Activated T-helper 1 cell treated with Interleukin-2 at 50 U/mL for 16 hours (primary cell): ENCODE measurements around the gene TNXB.
"Not testable (repeated sequence)": the region's sequence is repeated elsewhere in the genome, so short reads cannot be mapped to it uniquely, and the experiment has no call there.

Source experiments
- DNase-seq: peaks from one replicate; pipeline ENCODE4 v3.0.0-alpha.2; 2020; ENCODE audit warnings: low read depth

Gene TNXB

GRCh38 chr6:32112431-32112980 lies 3.4 kb upstream of the TNXB start:
- DNase-seq, result no peak

DNA sequence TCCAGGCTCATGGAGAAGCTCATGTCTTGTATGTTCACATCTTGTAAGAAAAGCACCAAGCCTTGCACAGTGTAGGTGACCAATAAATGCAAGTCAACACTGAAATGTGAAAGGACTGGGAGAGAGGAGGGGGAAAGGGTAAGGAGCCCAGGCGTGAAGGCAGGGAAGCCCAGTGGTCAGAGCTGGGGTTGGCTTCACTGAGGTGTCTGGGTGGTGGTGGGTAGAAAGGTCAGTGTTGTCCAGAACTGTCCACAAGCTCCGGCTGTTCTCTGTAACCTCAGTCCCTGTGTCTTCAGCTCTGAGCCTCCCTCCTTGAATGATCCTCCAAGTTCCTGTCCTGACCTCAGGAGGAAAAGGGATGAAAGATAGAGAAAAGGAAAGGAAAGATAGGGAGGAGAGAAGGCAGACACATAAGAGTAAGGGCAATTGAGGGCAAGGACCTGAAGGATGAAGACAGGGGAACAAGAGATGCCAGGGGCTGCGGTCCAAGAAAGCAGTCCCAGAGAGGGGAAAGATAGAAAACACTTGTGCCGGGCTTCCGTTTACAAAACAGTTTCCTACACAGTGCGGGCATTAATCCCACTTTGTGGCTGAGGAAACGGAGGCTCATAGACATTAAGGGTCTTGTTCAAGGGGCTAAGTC lies 2.4 kb upstream of the TNXB start:
- no peak for DNase-seq

DNA sequence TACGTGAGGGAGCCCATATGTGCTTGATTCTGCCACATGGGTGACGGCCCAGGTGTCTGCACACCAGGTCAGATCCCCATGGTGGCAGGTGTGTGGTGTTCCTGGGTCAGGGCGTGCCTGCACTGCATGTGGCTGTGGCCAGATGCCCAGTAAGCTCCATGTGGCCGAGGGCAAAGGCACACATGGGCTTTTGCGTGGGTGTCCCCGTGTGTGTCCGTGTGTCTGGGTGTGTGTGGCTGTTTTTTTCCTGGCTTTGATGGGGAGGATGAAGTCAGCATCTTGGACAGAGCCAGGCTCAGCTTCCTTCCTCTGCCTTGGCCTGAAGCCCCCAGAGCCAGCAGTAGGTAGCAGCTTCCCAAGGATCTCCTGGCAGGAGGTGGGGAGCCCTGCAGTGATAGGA lies 1.5 kb upstream of the TNXB start:
- no peak for DNase-seq

DNA sequence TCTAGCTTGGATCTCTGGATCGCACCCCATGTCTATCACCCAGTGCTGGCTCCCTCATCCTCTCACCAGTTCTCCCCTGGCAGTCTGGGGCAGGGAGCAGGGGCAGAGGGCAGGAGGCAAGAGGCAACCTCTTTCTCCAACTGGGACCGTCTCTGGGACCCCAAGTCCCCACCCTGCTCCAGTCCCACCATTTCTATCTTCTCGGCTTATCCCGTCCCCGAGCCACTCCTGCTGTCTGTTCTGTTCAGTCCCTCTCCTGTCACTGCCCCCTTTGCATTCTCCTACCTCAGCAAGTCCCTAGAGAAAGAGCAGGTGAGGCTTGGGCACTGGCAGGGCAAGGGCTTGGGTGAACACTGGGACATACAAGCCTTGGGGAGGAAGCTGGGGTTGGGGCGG lies 625 bp upstream of the TNXB start:
- DNase-seq, result no peak

DNA sequence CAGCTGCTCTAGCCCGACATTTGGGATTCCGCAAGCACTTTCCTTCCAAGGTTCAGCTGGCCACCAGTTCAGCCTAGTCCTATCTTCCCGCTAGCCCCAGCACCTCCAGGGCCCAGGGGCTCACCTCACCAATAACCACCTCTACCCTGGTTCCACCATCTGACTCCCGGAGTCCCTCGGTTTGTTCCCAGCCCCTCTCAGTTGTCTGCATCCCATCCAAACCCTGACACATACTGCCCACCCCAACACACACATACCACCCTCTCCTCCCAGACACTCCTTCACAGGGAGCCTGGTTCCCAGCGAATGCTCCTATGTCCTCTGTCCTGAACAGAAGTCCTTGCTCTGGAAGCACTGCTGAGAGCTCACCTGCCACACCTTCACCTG lies 418 bp downstream of the TNXB start:
- no peak for DNase-seq

- no peak for DNase-seq
Measured at GRCh38 chr6:32108094-32108627, 977 bp downstream of the TNXB start.

- no peak for DNase-seq
Measured at GRCh38 chr6:32107406-32107805, 1.7 kb downstream of the TNXB start.

- no peak for DNase-seq
Measured at GRCh38 chr6:32105433-32105832, 3.7 kb downstream of the TNXB start.

GRCh38 chr6:32102255-32102654 lies 6.9 kb downstream of the TNXB start:
- DNase-seq, result no peak

DNA sequence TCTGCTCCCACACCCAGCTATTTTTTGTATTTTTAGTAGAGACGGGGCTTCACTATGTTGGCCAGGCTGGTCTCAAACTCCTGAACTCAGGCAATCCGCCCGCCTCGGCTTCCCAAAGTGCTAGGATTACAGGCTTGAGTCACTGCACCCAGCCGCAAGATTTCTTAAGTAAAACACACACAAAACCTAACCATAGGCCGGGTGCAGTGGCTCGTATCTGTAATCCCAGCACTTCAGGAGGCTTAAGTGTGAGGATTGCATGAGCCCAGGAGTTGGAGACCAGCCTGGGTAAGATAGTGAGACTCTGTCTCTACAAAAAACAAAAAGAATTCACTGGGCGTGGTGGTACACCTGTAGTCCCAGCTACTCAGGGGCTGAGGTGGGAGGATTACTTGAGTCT lies 8.9 kb downstream of the TNXB start:
- not testable (repeated sequence) for DNase-seq

DNA sequence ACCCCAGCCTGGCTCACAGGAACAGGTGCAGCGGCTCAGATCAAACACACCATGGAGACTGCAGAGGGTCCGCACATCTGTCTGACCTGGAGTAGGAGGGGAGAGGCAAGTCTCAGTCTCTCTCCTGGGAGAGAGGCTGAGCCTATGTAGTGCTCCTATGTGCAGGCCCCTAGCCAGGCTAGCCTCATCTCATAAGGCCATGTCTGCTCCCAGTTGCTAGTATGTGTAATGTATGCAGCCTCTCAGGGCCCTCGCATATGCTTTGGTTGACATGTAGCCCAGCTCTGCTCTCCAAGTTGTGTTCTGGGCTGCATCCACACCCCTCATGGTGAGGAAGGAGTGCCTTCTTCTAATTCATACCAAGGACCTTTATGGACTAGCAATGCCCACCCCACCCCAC lies 11.8 kb downstream of the TNXB start:
- DNase-seq, result no peak

DNA sequence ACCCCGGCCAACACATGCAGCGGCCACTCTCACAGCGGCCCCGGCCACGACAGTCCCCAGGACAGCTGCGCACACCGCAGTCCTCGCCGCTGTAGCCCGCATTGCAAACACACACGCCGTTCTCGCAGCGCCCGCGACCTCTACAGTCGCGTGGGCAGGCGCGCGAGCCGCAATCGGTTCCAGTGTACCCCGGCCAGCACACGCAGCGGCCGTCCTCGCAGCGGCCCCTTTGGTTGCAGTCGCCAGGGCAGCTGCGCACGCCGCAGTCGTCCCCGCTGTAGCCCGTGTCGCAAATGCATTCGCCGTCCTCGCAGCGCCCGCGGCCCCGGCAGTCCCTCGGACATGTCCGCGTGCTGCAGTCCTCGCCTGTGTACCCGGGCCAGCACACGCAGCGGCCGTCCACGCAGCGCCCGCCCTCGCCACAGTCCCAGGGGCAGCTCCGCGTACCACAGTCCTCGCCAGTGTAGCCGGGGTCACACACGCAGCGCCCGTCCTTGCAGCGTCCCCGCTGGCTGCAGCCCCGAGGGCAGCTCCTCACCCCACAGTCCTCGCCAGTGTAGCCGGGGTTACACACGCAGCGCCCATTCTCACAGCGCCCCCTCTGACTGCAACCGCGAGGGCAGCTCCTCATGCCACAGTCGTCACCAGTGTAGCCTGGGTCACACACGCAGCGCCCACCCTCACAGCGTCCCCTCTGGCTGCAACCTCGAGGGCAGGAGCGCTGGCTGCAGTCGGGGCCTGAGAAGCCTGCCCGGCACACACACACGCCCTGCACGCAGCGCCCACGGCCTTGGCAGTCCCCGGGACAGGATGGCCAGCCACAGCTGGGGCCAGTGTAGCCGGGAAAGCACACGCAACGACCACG lies 12.5 kb downstream of the TNXB start:
- DNase-seq, result no peak

GRCh38 chr6:32096087-32096393 lies 13.1 kb downstream of the TNXB start:
- no peak for DNase-seq

- DNase-seq, result no peak
Measured at GRCh38 chr6:32095338-32096086, 13.6 kb downstream of the TNXB start.

- no peak for DNase-seq
Measured at GRCh38 chr6:32092760-32093497, 16.2 kb downstream of the TNXB start.

DNA sequence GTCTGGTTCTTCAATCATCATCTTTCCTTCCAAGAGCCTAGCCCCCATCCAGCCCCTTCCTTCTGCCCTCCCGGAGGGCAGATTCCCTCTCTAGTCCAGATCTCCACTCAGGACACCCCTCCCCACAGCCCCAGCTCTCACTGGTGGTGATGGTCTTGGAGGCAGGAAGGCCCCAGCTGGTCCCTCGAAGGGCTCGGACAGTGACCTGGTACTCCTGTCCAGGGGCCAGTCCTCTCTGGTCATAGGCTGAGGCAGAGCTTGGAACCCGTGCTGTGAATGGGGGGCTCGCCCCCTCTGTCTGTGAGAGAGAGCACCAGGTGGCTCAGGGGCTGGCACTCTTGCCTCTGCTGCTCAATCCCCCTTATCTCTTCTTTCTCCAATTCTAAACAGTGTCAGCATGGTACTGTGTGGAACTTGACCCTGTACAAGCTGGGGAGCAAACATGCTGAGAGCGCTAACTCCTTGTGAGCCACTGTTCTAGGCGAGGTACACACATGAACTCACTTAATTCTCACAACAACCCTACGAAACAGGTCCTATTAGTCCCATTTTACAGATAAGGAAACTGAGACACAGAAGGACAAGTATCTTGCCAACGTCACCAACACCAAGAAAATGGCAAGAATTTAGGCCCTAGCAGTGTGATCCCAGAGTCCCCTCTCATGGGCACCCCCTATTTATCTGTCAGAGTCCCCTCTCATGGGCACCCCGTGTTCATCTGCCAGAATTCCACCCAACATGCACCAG lies 19.9 kb downstream of the TNXB start:
- no peak for DNase-seq

GRCh38 chr6:32088487-32089049 lies 20.6 kb downstream of the TNXB start:
- no peak for DNase-seq

- DNase-seq, result peak; percentile 46
Measured at GRCh38 chr6:32087574-32088486, 21.3 kb downstream of the TNXB start.

DNA sequence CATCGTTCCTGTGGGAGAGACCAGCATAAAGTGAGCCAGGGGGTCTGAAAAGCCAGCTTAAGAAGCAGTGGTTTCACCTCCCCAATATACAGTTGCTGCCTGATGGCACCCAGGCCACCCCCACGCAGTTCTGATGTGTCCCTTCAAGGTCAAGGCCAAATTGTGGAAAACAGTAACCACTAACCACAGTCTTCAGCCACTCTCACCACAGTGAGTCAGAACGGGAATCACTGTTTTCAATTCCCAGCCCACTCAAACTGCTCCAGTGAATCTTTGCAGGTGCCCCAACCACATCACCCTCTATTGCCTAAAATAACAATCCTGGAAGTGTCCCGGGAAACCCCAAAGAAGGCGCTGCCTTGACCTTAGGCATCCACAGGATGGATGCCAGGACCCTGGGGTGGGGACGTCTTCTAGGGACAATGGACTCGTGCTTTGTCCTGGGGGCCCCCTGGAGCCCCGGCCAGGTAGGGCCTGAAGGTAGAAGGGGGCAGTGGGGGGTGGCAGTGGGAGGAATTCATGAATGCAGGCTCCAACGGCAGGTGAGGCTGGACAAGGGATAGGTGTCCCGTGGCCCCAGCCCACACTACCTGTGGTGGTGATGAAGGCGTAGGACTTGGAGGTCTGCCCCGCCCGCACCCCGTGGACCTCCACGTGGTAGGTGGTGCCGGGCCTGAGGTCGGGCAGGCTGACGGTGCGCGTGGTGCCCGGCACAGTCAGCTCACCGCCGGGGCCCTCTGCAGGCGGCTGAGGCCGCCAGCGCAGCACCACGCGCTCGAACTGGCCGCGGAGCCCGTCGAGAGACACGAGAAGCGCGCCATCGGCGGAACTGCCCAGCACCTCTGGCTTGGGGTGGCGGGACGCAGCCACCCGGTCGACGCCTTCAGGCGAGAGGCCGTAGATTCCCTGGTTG lies 22.2 kb downstream of the TNXB start:
- DNase-seq, result no peak
